ENCODE measurements around the gene RAP1A.

The RAP1A gene

GRCh38 chr1:111619635-111620440 is at the start of gene RAP1A:
Gene RAP1A (plus strand): TSS chr1:111619789. CDS start chr1:111691361, 71,572 bp downstream.
- DNase-seq (ENCODE audit: low read depth), result peak; percentile 93

DNA sequence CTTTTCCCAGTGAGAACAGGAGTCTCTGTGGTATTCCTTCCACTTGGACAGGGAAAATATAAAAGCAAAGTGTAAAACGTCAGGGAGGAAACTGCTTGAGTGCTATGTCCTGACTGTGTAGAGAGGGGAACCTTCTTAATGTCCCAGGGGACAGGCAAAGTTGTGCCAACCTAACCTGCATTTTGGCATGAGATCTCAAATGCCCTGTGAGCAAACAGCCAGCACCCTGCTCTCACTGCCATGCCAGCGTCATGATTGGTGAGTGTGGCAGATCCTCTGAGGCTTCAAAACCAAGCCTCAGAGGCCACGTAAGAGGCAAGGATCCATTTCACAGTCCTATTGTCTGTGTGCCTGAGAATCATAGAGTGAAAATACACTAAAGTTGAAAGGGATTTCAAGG is 49.7 kb upstream of the RAP1A start:
- no peak for DNase-seq (ENCODE audit: low read depth)

- DNase-seq (ENCODE audit: low read depth), result peak; percentile 13
These were observed 48.8 kb upstream of the RAP1A start for GRCh38 chr1:111570781-111571181.

- DNase-seq (ENCODE audit: low read depth), result no peak
These were observed 48.4 kb upstream of the RAP1A start for GRCh38 chr1:111571239-111571638.

DNA sequence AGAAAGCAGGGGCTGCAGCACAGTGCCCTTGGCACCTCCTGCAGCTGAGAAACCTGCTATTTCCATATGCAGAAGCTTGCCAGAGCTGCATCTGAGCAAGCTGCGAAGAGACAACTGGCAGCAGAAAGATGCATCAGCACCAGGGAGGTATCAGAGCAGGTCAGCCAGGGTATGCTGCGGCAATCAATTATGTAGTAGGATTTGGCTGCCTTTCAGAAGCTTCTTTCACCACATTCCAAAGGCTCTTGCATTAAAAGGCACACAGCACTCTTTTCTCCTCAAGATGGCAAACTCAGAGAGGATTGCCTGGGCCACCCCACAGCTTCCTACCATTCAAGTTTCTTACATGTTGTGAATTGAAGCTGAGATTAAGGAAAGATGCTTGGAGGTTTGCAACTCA is 47.6 kb upstream of the RAP1A start:
- peak; percentile 88 for DNase-seq (ENCODE audit: low read depth)

DNA sequence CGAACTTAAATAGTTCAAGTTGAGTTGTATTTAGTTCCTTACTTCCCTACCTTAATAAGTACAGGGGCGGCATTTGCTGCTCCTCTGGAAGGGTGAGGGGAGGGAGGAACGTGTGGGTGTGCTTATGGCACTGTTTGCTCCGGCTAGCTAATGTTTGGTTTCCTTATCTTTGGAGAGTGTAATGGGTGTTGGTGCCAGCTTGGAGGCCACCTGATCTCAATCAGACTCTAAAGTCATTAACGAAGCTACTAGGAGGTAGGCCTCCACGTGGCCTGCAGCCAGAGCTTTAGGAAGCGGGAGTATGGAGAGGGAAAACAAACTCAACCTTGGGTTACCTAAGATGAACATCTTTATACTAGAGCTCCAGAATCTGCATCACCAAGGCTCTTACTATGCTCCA is 43.0 kb upstream of the RAP1A start:
- DNase-seq (ENCODE audit: low read depth), result no peak

- no peak for DNase-seq (ENCODE audit: low read depth)
These were observed 41.8 kb upstream of the RAP1A start for GRCh38 chr1:111577814-111578213.

GRCh38 chr1:111581166-111581565 is 38.4 kb upstream of the RAP1A start:
- no peak for DNase-seq (ENCODE audit: low read depth)

DNA sequence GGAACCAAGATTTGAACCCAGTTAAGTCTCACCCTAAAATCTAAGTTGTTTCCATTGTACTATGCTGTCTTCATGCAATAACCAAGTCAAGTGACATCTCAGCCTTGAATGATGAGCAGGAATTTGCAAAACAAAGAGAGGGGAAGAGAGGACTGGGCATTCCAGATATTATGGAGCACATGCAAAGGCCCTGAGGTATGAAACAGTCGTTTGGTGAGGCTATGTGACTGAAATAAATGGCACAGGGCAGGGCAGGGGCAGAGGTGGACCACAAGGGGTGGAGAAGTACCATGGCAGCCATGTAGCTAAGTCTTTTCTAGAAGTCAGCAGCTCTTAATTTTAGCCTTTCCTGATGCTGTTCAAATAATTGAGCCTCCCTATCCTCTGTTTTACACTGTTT is 37.6 kb upstream of the RAP1A start:
- no peak for DNase-seq (ENCODE audit: low read depth)

GRCh38 chr1:111582644-111583618 is 36.7 kb upstream of the RAP1A start:
- no peak for DNase-seq (ENCODE audit: low read depth)

DNA sequence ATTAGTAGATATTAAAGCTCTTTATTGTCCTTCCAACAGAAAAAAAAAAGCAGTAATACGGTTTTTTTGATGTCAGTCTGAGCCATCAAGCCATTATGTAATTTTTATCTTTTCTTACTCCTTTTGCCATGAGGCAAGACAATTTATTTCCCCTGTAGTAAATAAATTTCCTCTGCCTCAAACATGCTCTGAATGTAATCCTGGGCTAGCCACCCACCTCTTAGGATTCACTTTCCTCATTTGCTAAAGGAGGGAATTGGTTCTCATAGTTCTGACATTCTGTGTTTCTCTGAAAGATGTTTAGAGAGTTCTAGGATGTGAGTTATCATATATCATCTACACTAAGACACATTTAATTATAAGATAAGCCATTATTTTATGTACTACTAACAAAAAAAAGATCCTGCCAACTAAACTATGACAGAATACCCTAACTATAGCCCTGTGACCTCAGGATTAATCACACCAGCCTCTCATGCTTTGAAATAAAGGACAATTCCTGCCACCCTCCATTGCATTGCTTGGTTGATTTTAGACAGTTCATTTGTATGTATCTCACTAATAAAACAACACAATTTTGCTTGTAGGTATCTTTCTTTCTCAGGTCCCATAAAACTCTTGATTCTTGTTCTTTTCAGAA is 34.0 kb upstream of the RAP1A start:
- DNase-seq (ENCODE audit: low read depth), result no peak

DNA sequence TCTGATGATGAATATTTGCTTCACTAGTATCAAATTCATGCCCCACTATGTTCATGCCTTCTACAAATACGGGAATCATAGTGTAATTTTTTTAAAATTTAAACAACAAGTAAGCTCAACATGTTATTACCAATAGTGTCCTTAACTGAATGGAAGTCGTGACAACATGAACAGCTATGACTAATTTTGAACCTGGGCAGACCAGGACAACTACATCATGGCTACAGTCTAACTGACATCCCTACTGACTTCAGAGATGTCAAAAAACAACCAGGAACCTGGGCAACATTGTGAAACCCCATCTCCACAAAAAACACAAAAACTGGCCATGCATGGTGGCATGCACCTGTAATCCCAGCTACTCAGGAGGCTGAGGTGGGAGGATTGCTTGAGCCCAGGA is 33.5 kb upstream of the RAP1A start:
- DNase-seq (ENCODE audit: low read depth), result no peak

- DNase-seq (ENCODE audit: low read depth), result no peak
These were observed 31.9 kb upstream of the RAP1A start for GRCh38 chr1:111587509-111588174.

- no peak for DNase-seq (ENCODE audit: low read depth)
These were observed 27.7 kb upstream of the RAP1A start for GRCh38 chr1:111591937-111592336.

DNA sequence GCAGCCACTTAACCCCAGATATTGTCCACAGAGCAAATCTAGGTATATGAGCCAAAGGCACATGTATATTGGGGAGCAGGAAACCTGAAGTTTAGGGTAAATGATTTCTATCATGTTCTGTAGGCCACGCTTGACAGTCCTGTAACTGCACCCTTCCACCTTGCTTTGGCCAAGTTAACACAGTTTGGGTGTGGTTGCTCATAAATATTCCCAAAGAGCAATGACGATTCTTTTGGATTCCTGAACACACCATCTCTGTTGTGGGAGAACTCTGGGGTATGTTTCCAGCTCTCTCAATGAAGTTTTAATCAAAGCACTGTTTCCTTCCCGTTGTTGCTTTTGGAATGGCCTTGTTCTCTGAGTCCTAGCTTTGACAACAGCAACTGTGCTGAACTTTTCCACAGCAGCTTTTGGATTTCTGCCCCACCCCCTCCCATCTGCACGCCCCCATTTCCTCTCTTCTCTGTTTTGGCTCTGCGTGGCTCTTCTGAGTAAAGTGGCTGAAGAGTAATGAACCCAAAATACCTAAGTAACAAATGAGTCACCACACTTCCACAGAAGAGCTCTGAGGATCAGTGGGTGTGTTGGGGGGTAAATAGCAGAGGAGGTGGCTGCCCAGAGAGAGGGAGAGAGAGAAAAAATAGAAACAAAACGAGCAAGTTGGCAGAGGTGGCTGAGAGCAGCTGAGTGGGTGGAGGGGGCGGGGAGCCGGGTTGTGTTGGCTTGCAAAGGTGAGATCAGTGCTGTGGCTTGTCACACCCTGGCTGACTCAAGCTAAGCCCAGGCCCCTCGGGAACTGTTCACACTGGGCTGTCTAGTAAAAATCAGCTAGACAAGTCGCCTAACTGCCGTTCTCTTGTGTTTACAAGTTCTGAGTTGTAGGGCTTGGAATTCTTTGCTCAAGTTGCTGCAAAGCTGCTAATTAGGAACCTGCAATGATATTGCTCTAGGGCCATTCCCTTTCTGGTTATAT is 26.9 kb upstream of the RAP1A start:
- DNase-seq (ENCODE audit: low read depth), result peak; percentile 89

- DNase-seq (ENCODE audit: low read depth), result peak; percentile 37
These were observed 25.9 kb upstream of the RAP1A start for GRCh38 chr1:111593403-111594305.

DNA sequence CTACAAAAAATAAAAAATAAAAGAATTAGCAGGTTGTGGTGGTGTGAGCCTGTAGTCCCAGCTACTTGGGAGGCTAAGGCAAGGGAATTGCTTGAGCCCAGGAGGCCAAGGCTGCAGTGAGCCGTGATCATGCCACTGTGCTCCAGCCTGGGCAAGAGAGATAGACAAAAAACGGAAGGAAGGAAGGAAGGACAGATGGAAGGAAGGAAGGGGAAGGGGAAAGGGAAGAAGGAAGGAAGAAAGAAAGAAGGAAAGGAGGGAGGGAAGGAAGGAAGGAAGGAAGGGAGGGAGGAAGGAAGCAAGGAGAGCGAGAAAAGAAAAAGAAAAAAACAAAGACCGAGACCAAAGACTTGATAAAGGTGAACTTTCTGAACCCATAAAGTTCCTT is 25.3 kb upstream of the RAP1A start:
- DNase-seq (ENCODE audit: low read depth), result no peak

DNA sequence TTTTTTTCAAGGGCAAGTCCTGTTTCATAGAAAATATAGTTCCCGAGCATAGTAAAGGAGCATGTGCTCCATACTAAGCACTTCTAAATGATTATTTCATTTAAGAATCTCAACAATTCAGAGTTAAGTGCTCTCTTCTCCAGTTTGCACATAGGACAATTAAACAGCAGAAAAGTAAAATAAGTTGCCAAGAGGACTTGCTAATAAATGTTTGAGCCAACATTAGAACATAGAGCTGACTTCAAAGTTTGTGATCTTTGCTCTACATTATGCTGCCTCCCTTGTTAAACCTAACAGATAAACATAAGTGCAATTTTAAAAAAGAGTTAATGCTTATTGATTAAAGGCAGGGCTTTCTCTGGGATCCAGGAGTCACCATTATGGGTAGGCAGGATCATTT is 23.8 kb upstream of the RAP1A start:
- DNase-seq (ENCODE audit: low read depth), result no peak

DNA sequence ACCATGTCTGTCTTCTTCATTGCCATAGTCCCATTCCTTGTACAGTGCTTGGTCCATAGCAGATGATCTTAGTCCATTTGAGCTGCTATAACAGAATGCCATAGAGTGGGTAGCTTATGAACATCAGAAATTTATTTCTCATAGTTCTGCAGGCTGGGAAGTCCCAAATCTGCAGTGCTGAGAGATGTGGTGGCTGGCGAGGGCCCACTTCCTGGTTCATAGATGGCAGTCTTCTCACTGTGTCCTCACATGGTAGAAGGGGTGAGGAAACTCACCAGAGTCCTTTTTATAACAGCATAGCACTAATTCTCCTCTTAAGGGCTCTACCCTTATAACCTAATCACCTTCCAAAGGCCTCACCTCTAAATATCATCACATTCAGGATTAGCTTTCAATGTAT is 23.1 kb upstream of the RAP1A start:
- no peak for DNase-seq (ENCODE audit: low read depth)

DNA sequence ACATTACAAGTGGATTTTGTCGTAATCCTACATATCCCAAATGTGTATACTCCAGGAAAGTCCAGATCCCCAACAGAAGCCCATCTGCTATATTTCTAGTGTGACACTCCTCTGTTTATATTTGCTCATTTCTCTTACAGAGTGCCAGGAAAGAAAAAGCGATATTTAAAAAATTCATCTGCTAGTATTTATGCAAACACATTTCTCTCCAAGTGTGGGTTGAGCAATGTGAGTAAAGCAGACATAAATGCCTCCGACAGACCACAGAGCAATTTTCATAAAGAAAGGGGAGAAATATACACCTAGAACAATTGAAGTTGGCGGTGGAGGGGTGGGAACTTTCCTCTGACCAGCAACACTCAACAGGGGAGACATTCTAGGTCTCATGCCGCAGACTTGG is 22.2 kb upstream of the RAP1A start:
- no peak for DNase-seq (ENCODE audit: low read depth)
